ENCODE data around the gene MIR17HG.
"Not testable (repeated sequence)": the region's sequence is repeated elsewhere in the genome, so short reads cannot be mapped to it uniquely, and the experiment has no call there.

MIR17HG gene

GRCh38 chr13:91347202-91347995 is at the start of gene MIR17HG:
Gene MIR17HG (plus strand): TSS chr13:91347687.
- H3K27me3 Mint-ChIP-seq, result no peaks in the 10 kb centered on the region
- H3K4me1 Mint-ChIP-seq (ENCODE audit: low read depth), result peaks cover 56% of the 10 kb centered on the region
- H3K9me3 Mint-ChIP-seq (ENCODE audit: low read depth), result no peaks in the 10 kb centered on the region
- H3K36me3 Mint-ChIP-seq, result peaks cover 27% of the 10 kb centered on the region
- peak within 1 kb of the TSS; percentile 95 for H3K4me3 Mint-ChIP-seq
- H3K27ac Mint-ChIP-seq, result peak within 1 kb of the TSS; percentile 99

- Mint-ChIP-seq H3K4me1 (ENCODE audit: low read depth) (no peaks in the 10 kb centered on the region), H3K36me3 (no peaks in the 10 kb centered on the region), H3K4me3 (no peak overlapping the region), H3K27ac (no peak overlapping the region), H3K27me3 (peaks cover 4% of the 10 kb centered on the region), H3K9me3 (ENCODE audit: low read depth) (no peaks in the 10 kb centered on the region)
Measured at GRCh38 chr13:91298060-91298459, 49.4 kb upstream of the MIR17HG start.

GRCh38 chr13:91302111-91302510 is 45.4 kb upstream of the MIR17HG start:
- Mint-ChIP-seq H3K4me1 (ENCODE audit: low read depth) (no peaks in the 10 kb centered on the region), H3K27me3 (peaks cover 6% of the 10 kb centered on the region), H3K36me3 (no peaks in the 10 kb centered on the region), H3K27ac (no peak overlapping the region), H3K4me3 (no peak overlapping the region), H3K9me3 (ENCODE audit: low read depth) (no peaks in the 10 kb centered on the region)

- Mint-ChIP-seq H3K9me3 (ENCODE audit: low read depth) (no peaks in the 10 kb centered on the region), H3K36me3 (no peaks in the 10 kb centered on the region), H3K4me1 (ENCODE audit: low read depth) (no peaks in the 10 kb centered on the region), H3K27me3 (peaks cover 9% of the 10 kb centered on the region), H3K4me3 (no peak overlapping the region), H3K27ac (no peak overlapping the region)
Measured at GRCh38 chr13:91303031-91303430, 44.5 kb upstream of the MIR17HG start.

GRCh38 chr13:91304741-91305140 is 42.7 kb upstream of the MIR17HG start:
- Mint-ChIP-seq H3K27ac (no peak overlapping the region), H3K27me3 (peaks cover 7% of the 10 kb centered on the region), H3K4me1 (ENCODE audit: low read depth) (no peaks in the 10 kb centered on the region), H3K9me3 (ENCODE audit: low read depth) (no peaks in the 10 kb centered on the region), H3K36me3 (no peaks in the 10 kb centered on the region), H3K4me3 (no peak overlapping the region)

- H3K9me3 Mint-ChIP-seq (ENCODE audit: low read depth), result no peaks in the 10 kb centered on the region
- H3K36me3 Mint-ChIP-seq, result no peaks in the 10 kb centered on the region
- H3K4me3 Mint-ChIP-seq, result no peak overlapping the region
- no peaks in the 10 kb centered on the region for H3K4me1 Mint-ChIP-seq (ENCODE audit: low read depth)
- peaks cover 7% of the 10 kb centered on the region for H3K27me3 Mint-ChIP-seq
- no peak overlapping the region for H3K27ac Mint-ChIP-seq
Measured at GRCh38 chr13:91305652-91306051, 41.8 kb upstream of the MIR17HG start.

- no peaks in the 10 kb centered on the region for H3K9me3 Mint-ChIP-seq (ENCODE audit: low read depth)
- H3K4me1 Mint-ChIP-seq (ENCODE audit: low read depth), result no peaks in the 10 kb centered on the region
- no peaks in the 10 kb centered on the region for H3K36me3 Mint-ChIP-seq
- H3K27ac Mint-ChIP-seq, result no peak overlapping the region
- peaks cover 7% of the 10 kb centered on the region for H3K27me3 Mint-ChIP-seq
- no peak overlapping the region for H3K4me3 Mint-ChIP-seq
Measured at GRCh38 chr13:91307887-91308286, 39.6 kb upstream of the MIR17HG start.

- Mint-ChIP-seq H3K36me3 (no peaks in the 10 kb centered on the region), H3K9me3 (ENCODE audit: low read depth) (no peaks in the 10 kb centered on the region), H3K4me3 (no peak overlapping the region)
Measured at GRCh38 chr13:91308299-91308698, 39.2 kb upstream of the MIR17HG start.

GRCh38 chr13:91311491-91311890 is 36.0 kb upstream of the MIR17HG start:
- Mint-ChIP-seq H3K27me3 (peaks cover 12% of the 10 kb centered on the region), H3K9me3 (ENCODE audit: low read depth) (no peaks in the 10 kb centered on the region), H3K4me1 (ENCODE audit: low read depth) (peaks cover 8% of the 10 kb centered on the region), H3K27ac (no peak overlapping the region), H3K4me3 (no peak overlapping the region), H3K36me3 (no peaks in the 10 kb centered on the region)

More at GRCh38 chr13:91308299-91308698, 39.2 kb upstream of the MIR17HG start:
- peaks cover 4% of the 10 kb centered on the region for H3K4me1 Mint-ChIP-seq (ENCODE audit: low read depth)
- peaks cover 8% of the 10 kb centered on the region for H3K27me3 Mint-ChIP-seq
- no peak overlapping the region for H3K27ac Mint-ChIP-seq

GRCh38 chr13:91312324-91312723 is 35.2 kb upstream of the MIR17HG start:
- Mint-ChIP-seq H3K4me1 (ENCODE audit: low read depth) (peaks cover 8% of the 10 kb centered on the region), H3K9me3 (ENCODE audit: low read depth) (no peaks in the 10 kb centered on the region), H3K27ac (no peak overlapping the region), H3K4me3 (no peak overlapping the region), H3K27me3 (peaks cover 12% of the 10 kb centered on the region), H3K36me3 (no peaks in the 10 kb centered on the region)

GRCh38 chr13:91313103-91313502 is 34.4 kb upstream of the MIR17HG start:
- Mint-ChIP-seq H3K27ac (no peak overlapping the region), H3K9me3 (ENCODE audit: low read depth) (no peaks in the 10 kb centered on the region), H3K27me3 (peaks cover 8% of the 10 kb centered on the region), H3K4me1 (ENCODE audit: low read depth) (peaks cover 8% of the 10 kb centered on the region), H3K4me3 (no peak overlapping the region), H3K36me3 (no peaks in the 10 kb centered on the region)

GRCh38 chr13:91313581-91313980 is 33.9 kb upstream of the MIR17HG start:
- Mint-ChIP-seq H3K4me3 (no peak overlapping the region), H3K4me1 (ENCODE audit: low read depth) (peaks cover 8% of the 10 kb centered on the region), H3K9me3 (ENCODE audit: low read depth) (no peaks in the 10 kb centered on the region), H3K27me3 (peaks cover 7% of the 10 kb centered on the region), H3K27ac (no peak overlapping the region), H3K36me3 (no peaks in the 10 kb centered on the region)

- no peak overlapping the region for H3K27ac Mint-ChIP-seq
- no peaks in the 10 kb centered on the region for H3K36me3 Mint-ChIP-seq
- no peak overlapping the region for H3K4me3 Mint-ChIP-seq
- no peaks in the 10 kb centered on the region for H3K9me3 Mint-ChIP-seq (ENCODE audit: low read depth)
- H3K27me3 Mint-ChIP-seq, result peaks cover 7% of the 10 kb centered on the region
- peaks cover 8% of the 10 kb centered on the region for H3K4me1 Mint-ChIP-seq (ENCODE audit: low read depth)
Measured at GRCh38 chr13:91314888-91315287, 32.6 kb upstream of the MIR17HG start.

GRCh38 chr13:91318886-91319285 is 28.6 kb upstream of the MIR17HG start:
- Mint-ChIP-seq H3K4me3 (no peak overlapping the region), H3K36me3 (no peaks in the 10 kb centered on the region), H3K27me3 (peaks cover 4% of the 10 kb centered on the region), H3K27ac (no peak overlapping the region), H3K9me3 (ENCODE audit: low read depth) (no peaks in the 10 kb centered on the region), H3K4me1 (ENCODE audit: low read depth) (peaks cover 13% of the 10 kb centered on the region)

- H3K36me3 Mint-ChIP-seq, result no peaks in the 10 kb centered on the region
Measured at GRCh38 chr13:91319996-91320395, 27.5 kb upstream of the MIR17HG start.

GRCh38 chr13:91320990-91321389 is 26.5 kb upstream of the MIR17HG start:
- H3K27me3 Mint-ChIP-seq; H3K36me3 Mint-ChIP-seq; H3K4me3 Mint-ChIP-seq; H3K9me3 Mint-ChIP-seq (ENCODE audit: low read depth): not testable (repeated sequence)
- peak overlapping the region; percentile 38 for H3K27ac Mint-ChIP-seq
- peaks cover 13% of the 10 kb centered on the region for H3K4me1 Mint-ChIP-seq (ENCODE audit: low read depth)

More at GRCh38 chr13:91319996-91320395, 27.5 kb upstream of the MIR17HG start:
- no peaks in the 10 kb centered on the region for H3K9me3 Mint-ChIP-seq (ENCODE audit: low read depth)
- H3K4me1 Mint-ChIP-seq (ENCODE audit: low read depth), result peaks cover 13% of the 10 kb centered on the region
- no peak overlapping the region for H3K27ac Mint-ChIP-seq
- peaks cover under 1% of the 10 kb centered on the region for H3K27me3 Mint-ChIP-seq
- H3K4me3 Mint-ChIP-seq, result no peak overlapping the region
